GM18498 (cell line): Measurements from ENCODE around the gene SGMS1.
"Not testable (repeated sequence)": the region's sequence is repeated elsewhere in the genome, so short reads cannot be mapped to it uniquely, and the experiment has no call there.

Source experiments
- ATAC-seq: cut with Tn5 transposase; IDR thresholded peaks from one replicate; pipeline ENCODE4 v1.9.1; 2021; ENCODE audit warnings: mild to moderate bottlenecking, moderate library complexity; ENCODE audit not compliant: unreplicated experiment

The SGMS1 gene

DNA sequence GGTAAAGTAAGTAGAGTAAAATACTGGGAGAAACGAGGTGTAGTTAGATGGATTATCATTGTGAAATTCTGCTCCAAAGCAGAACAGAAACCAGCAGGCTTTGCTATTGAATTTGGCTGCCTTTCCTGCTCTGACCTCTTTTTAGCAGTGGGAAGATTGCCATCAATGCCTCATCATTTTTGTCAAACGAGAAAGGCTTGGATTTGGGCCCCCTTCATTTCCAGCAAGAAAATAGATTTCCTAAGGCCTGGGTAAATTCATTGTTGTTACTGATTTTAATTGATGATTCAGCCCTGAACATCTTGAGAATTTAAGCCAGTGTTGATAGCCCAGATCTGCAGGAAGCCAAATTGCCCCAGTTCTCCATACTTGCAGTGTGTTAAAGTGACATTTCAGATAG lies 337.2 kb downstream of the SGMS1 start:
- no peak for ATAC-seq

DNA sequence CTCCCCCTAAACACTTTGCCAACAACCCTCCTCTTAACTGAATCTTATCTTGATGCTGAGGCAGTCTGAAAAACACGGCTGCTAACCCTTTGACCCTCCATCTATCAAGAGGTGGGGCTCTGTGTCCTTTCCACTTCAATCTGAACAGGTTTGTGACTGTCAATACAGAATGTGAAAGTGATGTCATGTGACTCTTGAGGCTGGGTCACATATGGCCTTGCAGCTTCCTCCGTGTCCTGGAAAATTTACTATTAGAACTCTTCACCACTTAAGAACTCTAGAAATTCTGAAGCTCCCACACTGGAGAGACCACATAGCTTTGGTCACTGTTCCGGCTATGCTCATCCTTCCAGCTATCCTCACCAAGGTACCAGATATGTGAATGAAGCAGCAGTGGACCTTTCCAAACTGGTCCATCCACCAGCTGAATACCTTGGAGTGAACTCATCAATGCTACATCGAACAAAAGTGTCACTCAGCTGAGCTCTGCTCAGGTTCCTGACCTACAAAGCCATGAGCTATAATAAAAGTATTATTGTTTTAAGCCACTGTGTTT lies 341.7 kb downstream of the SGMS1 start:
- ATAC-seq = no peak

DNA sequence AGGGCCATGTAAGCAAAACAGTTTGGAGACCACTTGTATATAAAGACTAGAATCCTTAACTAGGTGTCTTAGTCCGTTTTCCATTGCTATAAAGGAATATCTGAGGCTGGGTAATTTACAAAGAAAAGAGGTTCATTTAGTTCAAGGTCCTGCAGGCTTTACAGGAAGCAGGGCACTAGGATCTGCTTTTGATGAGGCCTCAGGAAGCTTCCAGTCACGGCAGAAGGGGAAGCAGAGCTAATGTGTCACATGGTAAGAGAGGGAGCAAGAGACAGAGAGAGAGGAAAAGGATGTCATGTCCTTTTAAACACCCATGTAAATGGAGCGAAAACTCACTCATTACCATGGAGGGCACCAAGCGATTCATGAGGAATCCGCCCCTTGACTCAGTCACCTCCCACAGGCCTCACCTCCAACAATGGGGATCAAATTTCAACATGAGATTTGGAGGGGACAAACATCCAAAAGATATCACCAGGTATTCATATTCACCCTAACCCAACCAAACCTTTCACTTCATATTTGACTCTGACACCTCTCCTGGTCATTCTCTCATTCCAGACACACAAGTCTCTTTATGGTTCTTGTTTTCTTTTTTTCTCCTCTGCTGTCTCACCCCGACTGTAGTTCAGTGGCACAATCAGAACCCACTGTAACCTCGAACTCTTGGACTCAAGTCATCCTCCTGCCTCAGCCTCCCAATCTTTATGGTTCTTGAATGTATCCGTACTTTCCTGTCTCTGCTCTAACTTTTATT lies 342.4 kb downstream of the SGMS1 start:
- ATAC-seq = no peak

DNA sequence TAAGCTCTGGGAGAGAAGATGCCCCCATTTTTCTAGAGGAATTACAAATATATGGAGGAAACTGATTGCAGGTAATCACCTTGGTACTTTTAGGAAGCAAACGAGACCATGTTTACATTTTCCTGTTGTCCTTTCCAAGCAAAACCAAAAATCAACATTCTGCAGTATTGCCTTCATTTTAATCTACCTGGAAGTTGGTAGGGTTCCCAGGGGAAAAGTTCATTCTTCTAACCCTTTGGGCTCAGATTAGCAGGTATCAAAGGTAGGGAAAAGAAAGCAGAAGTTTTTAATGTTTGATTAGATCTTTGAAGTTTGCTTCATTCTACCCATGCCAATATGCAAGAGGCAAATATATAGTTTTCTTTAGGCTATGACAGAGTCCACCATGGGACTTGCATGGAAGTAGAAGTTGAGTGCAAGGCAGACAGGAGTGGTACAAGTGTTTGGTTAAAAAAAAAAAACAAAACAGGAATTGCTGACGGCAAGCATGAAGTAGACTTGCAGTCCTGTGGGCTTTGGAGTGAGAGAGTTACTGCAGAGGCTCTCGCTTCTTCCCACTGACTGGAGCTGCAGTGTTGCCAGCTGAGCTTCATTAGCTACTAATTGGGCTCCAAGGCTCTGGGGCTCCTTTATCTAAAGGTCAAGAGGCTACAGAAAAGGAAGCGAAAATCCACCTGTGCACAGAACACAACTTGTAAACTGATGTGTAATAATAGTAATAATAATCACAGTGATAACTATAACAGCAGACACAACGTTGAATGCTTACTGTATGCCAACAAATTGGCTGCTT lies 343.5 kb downstream of the SGMS1 start:
- no peak for ATAC-seq

DNA sequence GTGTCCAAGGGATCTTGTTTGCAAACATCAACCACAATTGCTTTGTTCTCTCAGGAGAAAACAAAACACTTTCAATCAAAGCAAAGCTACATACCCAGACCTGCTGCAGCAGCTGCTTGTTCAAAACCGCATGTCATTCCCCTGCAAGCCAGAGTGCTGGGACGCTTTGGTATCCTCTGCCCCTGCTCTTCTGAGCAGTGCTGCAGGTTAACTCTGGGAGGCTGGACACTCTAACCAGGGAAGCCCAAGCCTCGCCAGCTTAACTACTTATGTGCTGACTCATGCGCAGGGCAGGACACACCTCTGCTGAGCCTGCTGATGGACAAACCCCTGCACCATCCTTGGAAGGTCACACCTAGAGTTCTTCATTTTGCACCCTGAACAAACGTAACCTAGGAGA lies 344.3 kb downstream of the SGMS1 start:
- no peak for ATAC-seq

DNA sequence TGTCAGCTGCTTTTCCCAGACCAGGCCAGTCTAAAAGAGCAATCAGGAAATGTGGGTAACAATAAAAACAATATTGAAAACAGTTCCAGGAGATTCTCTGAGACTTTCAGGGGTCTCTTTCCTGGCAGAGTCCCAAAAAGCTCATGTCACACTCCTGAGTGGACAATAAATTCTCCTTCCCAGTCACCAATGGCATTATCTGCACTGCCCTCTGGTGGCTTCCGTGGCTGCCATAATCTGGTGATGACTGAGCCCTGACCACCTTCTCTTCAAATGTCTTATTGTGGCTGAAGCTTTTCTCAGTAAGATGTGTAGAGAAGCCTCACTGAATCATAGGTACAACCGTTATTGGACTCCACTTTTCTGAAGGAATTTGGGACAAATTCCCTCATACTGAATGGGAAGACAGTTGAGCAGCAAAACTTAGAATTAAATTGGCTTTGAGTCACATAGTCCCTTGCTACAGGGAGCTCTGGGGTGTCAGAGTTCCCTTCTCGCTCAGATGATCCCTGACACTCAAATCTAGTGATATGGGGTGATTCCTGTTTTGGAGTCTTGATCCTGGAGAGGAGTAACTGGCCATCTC lies 348.0 kb downstream of the SGMS1 start:
- ATAC-seq = peak; percentile 72

DNA sequence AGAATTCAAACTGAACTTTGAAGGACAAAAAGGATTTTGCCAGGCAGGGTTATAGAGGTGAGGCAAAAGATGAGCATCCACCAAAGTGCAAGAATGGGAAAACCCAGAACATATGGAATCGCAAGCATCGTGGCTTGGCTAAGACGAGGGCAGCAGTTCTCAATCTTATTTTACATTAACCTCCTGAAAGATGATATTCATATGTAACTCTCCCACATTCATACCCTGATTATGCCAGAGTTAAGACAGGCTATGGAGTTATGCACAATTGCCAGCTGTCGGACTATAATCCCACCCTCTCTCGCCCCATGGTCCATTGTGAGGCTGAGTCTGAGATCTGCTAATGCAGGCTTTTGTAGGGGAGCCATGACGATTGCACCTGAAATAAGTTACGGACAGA lies 351.2 kb downstream of the SGMS1 start:
- ATAC-seq = no peak

DNA sequence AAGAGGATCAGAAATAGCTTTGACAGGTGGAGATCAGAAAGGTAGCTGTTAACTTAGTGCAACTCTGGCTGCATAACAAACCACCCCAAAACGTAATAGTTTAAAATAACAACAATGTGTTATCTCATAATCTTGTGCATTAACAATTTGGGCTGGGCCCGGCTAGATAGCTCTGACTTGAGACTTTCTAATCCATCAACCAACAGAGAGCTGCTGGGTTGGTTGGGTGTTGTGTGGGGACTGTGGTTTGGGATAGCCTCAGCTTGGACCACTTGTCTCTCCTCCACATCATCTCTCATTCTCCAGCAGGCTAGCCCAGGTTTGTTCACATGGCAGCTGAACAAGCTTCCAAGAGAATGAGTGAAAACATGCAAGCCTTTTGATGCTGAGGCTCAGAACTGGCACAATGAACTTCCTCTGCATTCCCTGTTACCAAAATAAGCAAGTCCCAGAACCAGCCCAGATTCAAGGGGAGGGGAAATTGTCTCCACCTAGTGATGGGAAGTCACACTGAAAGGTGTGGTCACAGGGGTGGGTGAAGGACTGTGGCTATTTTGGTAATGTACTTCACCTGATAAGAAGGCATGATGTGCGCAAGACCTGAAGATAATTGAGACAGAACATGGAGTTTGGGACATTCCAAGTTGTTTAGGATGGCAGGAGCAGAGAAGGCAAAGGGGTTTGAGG lies 352.0 kb downstream of the SGMS1 start:
- no peak for ATAC-seq

DNA sequence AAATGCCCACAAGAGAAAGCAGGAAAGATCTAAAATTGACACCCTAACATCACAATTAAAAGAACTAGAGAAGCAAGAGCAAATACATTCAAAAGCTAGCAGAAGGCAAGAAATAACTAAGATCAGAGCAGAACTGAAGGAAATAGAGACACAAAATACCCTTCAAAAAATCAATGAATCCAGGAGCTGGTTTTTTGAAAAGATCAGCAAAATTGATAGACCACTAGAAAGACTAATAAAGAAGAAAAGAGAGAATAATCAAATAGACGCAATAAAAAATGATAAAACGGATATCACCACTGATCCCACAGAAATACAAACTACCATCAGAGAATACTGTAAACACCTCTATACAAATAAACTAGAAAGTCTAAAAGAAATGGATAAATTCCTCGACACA lies 355.9 kb downstream of the SGMS1 start:
- not testable (repeated sequence) for ATAC-seq

DNA sequence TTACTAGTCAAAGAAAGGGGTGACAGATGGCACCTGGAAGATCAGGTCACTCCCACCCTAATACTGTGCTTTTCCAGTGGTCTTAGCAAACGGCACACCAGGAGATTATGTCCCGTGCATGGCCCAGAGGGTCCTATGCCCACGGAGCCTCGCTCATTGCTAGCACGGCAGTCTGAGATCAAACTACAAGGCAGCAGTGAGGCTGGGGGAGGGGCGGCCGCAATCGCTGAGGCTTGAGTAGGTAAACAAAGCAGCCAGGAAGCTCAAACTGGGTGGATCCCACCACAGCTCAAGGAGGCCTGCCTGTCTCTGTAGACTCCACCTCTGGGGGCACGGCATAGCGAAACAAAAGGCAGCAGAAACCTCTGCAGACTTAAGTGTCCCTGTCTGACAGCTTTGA lies 361.1 kb downstream of the SGMS1 start:
- not testable (repeated sequence) for ATAC-seq

DNA sequence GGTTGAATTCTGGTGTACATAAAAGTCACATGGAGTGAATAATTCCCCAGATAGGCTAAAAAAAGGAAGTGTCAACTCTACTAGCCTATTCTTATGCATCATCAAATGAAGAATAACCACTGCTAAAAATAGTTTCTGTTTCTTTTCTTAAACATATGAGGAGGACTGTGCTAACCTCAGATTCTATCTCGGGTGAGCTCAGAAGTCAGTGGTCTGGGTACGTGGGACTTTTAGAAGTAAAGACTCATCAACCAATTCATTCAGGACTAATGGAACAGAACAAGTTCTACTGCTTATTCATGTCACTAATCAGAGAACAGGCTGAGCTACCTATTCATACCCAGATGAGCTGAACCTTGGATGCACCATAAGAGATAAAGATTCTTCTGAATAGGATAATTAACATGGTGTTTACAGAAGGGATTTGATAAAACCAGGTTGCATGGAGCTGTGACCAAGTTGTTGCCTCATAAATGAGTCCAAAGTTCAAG lies 362.9 kb downstream of the SGMS1 start:
- ATAC-seq = peak; percentile 98
